ENCODE measurements around the gene IL4I1. TPM values are rescaled to one million over a fixed set of nuclear protein-coding genes. Genes with fewer than 3 reads are reported as not detected.

The IL4I1 gene
- total and polyA plus RNA-seq, 4 donors: 0.08 to 0.75 (median 0.23) TPM

GRCh38 chr19:49888510-49888824 lies 8.2 kb downstream of the IL4I1 start (continued):
- TF ChIP-seq CTCF (IDR thresholded peaks at IDR 0.05; ENCODE audit: low read depth, low read length, missing input control) (no peak), HNF4G (IDR thresholded peaks at IDR 0.05) (no peak)

DNA sequence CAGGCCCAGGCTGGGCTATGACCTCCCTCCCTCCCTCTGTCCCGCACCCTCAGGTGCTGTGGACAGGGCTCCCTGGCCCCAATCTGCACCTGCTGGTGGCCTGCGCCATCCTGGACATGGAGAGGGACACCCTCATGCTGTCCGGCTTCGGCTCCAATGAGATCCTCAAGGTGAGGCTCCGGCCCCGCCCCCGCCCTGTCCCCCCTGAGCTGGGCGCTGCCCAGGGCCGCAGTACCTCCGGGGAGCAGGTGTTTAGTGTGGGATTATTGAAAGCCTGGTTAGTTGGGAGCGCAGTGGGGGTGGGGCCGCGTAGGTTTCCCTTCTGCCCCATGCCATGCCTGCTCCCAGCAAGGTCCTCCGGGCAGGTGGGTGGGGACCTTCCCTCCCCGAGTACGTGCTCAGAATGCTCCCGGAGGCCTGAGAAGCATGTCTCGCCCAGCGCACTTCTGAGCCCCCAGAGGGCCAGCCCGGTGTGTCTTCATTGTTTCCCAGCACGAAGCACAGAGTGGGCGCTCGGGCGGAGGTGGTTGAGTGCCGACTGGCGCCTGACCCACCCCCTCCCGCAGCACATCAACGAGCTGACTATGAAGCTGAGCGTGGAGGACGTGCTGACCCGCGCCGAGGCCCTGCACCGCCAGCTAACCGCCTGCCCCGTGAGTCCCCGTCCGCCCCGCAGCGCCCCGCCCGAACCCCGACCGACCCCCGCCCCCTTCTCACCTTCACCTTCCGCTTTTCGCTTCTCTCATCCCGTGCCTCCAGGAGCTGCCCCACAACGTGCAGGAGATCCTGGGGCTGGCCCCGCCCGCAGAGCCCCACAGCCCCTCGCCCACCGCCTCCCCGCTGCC lies 8.8 kb downstream of the IL4I1 start:
- Histone ChIP-seq H3K4me1 (ENCODE audit: control insufficient read depth in 4 of 4, insufficient read depth in 4 of 4, low read length in 3 of 4) (peaks cover 0 to 9% (median 4%) of the 10 kb centered on the region in 4 donors), H3K9ac (ENCODE audit: low read depth in 1 of 2, low read length in 2 of 2) (no peak overlapping the region), H3K9me3 (ENCODE audit: control insufficient read depth in 4 of 4, low read length in 3 of 4) (no peaks in the 10 kb centered on the region), H3K4me3 (ENCODE audit: low read depth in 1 of 3, low read length in 3 of 3) (no peak overlapping the region), H3K27ac (ENCODE audit: low read depth in 1 of 2, low read length in 2 of 2) (no peak overlapping the region), H3K36me3 (ENCODE audit: control insufficient read depth in 4 of 4, insufficient read depth in 3 of 4, low read depth in 1 of 4, low read length in 3 of 4) (peaks cover 20 to 28% (median 24%) of the 10 kb centered on the region in 4 donors), H3K27me3 (ENCODE audit: control insufficient read depth in 4 of 4, insufficient read depth in 4 of 4, low read length in 3 of 4) (no peaks in the 10 kb centered on the region)
- no peak for TF ChIP-seq HNF4A (conservative IDR thresholded peaks at IDR 0.05)
- TF ChIP-seq NR2F2 (IDR thresholded peaks at IDR 0.05): no peak
- TF ChIP-seq YY1 (IDR thresholded peaks at IDR 0.05): no peak
- no peak for TF ChIP-seq FOXA2 (IDR thresholded peaks at IDR 0.05)
- TF ChIP-seq FOXA1 (IDR thresholded peaks at IDR 0.05): no peak
- no peak for TF ChIP-seq TAF1 (conservative IDR thresholded peaks at IDR 0.05)
- no peak for TF ChIP-seq EGR1 (IDR thresholded peaks at IDR 0.05; ENCODE audit: low read depth in 2 of 2)
- no peak for TF ChIP-seq GABPA (IDR thresholded peaks at IDR 0.05 in 1 of 2, conservative IDR thresholded peaks at IDR 0.05 in 1 of 2)
- TF ChIP-seq ZBTB33 (IDR thresholded peaks at IDR 0.05): no peak
- no peak for TF ChIP-seq MAX (IDR thresholded peaks at IDR 0.05)
- no peak for TF ChIP-seq HNF4G (IDR thresholded peaks at IDR 0.05)
- TF ChIP-seq, protein P1, sequence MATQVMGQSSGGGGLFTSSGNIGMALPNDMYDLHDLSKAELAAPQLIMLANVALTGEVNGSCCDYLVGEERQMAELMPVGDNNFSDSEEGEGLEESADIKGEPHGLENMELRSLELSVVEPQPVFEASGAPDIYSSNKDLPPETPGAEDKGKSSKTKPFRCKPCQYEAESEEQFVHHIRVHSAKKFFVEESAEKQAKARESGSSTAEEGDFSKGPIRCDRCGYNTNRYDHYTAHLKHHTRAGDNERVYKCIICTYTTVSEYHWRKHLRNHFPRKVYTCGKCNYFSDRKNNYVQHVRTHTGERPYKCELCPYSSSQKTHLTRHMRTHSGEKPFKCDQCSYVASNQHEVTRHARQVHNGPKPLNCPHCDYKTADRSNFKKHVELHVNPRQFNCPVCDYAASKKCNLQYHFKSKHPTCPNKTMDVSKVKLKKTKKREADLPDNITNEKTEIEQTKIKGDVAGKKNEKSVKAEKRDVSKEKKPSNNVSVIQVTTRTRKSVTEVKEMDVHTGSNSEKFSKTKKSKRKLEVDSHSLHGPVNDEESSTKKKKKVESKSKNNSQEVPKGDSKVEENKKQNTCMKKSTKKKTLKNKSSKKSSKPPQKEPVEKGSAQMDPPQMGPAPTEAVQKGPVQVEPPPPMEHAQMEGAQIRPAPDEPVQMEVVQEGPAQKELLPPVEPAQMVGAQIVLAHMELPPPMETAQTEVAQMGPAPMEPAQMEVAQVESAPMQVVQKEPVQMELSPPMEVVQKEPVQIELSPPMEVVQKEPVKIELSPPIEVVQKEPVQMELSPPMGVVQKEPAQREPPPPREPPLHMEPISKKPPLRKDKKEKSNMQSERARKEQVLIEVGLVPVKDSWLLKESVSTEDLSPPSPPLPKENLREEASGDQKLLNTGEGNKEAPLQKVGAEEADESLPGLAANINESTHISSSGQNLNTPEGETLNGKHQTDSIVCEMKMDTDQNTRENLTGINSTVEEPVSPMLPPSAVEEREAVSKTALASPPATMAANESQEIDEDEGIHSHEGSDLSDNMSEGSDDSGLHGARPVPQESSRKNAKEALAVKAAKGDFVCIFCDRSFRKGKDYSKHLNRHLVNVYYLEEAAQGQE (IDR thresholded peaks at IDR 0.05): no peak
- TF ChIP-seq RAD21 (IDR thresholded peaks at IDR 0.05): no peak
- TF ChIP-seq RXRA (IDR thresholded peaks at IDR 0.05): no peak
- TF ChIP-seq SP1 (IDR thresholded peaks at IDR 0.05): no peak
- TF ChIP-seq JUND (IDR thresholded peaks at IDR 0.05): no peak
- no peak for TF ChIP-seq CTCF (IDR thresholded peaks at IDR 0.05; ENCODE audit: low read depth, low read length, missing input control)
- TF ChIP-seq, protein P2, sequence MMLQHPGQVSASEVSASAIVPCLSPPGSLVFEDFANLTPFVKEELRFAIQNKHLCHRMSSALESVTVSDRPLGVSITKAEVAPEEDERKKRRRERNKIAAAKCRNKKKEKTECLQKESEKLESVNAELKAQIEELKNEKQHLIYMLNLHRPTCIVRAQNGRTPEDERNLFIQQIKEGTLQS (IDR thresholded peaks at IDR 0.05): no peak
- WGBS: 91% methylated on average over 54 of the region's 54 CpGs
- DNase-seq (ENCODE audit: low spot score): no peak

Data from liver (tissue), 9 donors.